GM23248 (cell line): ENCODE measurements around the gene MYRIP. TPM values are rescaled to one million over a fixed set of nuclear protein-coding genes. Genes with fewer than 3 reads are reported as not detected.

ENCODE experiments used
- DNase-seq: peaks from one replicate; pipeline ENCODE4 v3.0.0-alpha.2; 2015
- H2AFZ ChIP-seq: fragments of 200-600 bp; sonication (generic); 2 replicates; pipeline ENCODE4 v1.6.1; 2016; ENCODE audit warnings: antibody characterized with exemption
- H3F3A ChIP-seq: fragments of 200-600 bp; sonication (generic); 2 replicates; pipeline ENCODE4 v1.6.1; 2016; ENCODE audit warnings: mild to moderate bottlenecking, antibody characterized with exemption, mixed run types; ENCODE audit not compliant: insufficient read depth
- H3K27ac ChIP-seq: fragments of 200-600 bp; sonication (generic); 2 replicates; pipeline ENCODE4 v1.5.1; 2016; ENCODE audit warnings: mild to moderate bottlenecking
- H3K27me3 ChIP-seq: fragments of 200-600 bp; sonication (generic); replicated peaks from 2 replicates; pipeline ENCODE4 v1.6.1; 2016; ENCODE audit warnings: mild to moderate bottlenecking; ENCODE audit not compliant: insufficient read depth
- H3K36me3 ChIP-seq: fragments of 200-600 bp; sonication (generic); 2 replicates; pipeline ENCODE4 v1.6.1; 2016; ENCODE audit warnings: low read depth, mild to moderate bottlenecking
- H3K4me1 ChIP-seq: fragments of 200-600 bp; sonication (generic); 2 replicates; pipeline ENCODE4 v1.6.1; 2016; ENCODE audit warnings: mild to moderate bottlenecking; ENCODE audit not compliant: insufficient read depth
- H3K4me2 ChIP-seq: fragments of 200-600 bp; sonication (generic); one replicate; pipeline ENCODE4 v1.6.1; 2016; ENCODE audit warnings: mild to moderate bottlenecking; ENCODE audit not compliant: unreplicated experiment
- H3K4me3 ChIP-seq: fragments of 200-600 bp; sonication (generic); 2 replicates; pipeline ENCODE4 v1.5.1; 2016; ENCODE audit warnings: mild to moderate bottlenecking
- H3K79me2 ChIP-seq: fragments of 200-600 bp; sonication (generic); 2 replicates; pipeline ENCODE4 v1.6.1; 2016; ENCODE audit warnings: mild to moderate bottlenecking; ENCODE audit not compliant: insufficient read depth
- H3K9ac ChIP-seq: fragments of 200-600 bp; sonication (generic); 2 replicates; pipeline ENCODE4 v1.6.1; 2016; ENCODE audit warnings: mild to moderate bottlenecking
- H3K9me2 ChIP-seq: fragments of 200-600 bp; sonication (generic); 2 replicates; pipeline ENCODE4 v1.6.1; 2016; ENCODE audit warnings: mixed run types, mild to moderate bottlenecking, moderate library complexity; ENCODE audit not compliant: insufficient read depth
- H3K9me3 ChIP-seq: fragments of 200-600 bp; sonication (generic); one replicate; pipeline ENCODE4 v1.6.1; 2017; ENCODE audit warnings: low read depth
- H4K20me1 ChIP-seq: fragments of 200-600 bp; sonication (generic); 2 replicates; pipeline ENCODE4 v1.6.0; 2016; ENCODE audit not compliant: insufficient read depth
- EZH2 ChIP-seq: fragments of 200-600 bp; sonication (generic); IDR thresholded peaks from 2 replicates; pipeline ENCODE4 v1.6.1; 2018; ENCODE audit warnings: antibody characterized with exemption, mild to moderate bottlenecking; ENCODE audit not compliant: insufficient read depth, poor library complexity, severe bottlenecking
- EZH2phosphoT487 ChIP-seq: fragments of 200-600 bp; sonication (generic); IDR thresholded peaks from 2 replicates; pipeline ENCODE4 v1.6.1; 2018; ENCODE audit warnings: antibody characterized with exemption, moderate library complexity, mild to moderate bottlenecking, low read depth; ENCODE audit not compliant: insufficient read depth
- WGBS, 2 experiments: methylation state at CpG; one replicate each; pipeline ENCODE4 v1.1.6; 2015 to 2017; ENCODE audit warnings: low lambda C conversion rate in 2 of 2, low coverage in 1 of 2; ENCODE audit errors: missing lambda C conversion rate in 2 of 2; 5-methylcytosine and 5-hydroxymethylcytosine counted together
- in situ Hi-C: fragments of 300-500 bp; cut with MboI; formaldehyde crosslinking; loops from 2 replicates; pipeline ENCODE4 v1.15.0; 2020
- polyA plus RNA-seq: library from polyadenylated mRNA; unstranded; fragments of >200 nt; fragmentation: Nextera tagmentation; extraction: Ambion mirVana; gene quantifications from 2 replicates; pipeline ENCODE4 v1.2.1, GENCODE V29; 2016
- total RNA-seq: library from RNA; depleted of rRNA; stranded (reverse); fragments of >200 nt; shearing (Covaris generic); gene quantifications from 2 replicates; pipeline ENCODE4 v1.2.3, GENCODE V29; 2014

MYRIP gene
- total and polyA plus RNA-seq, 2 experiments from 2014 or later: 0.11 to 0.32 TPM

- no peaks in the 10 kb centered on the region for H3K27me3 ChIP-seq
- H3K36me3 ChIP-seq: no peaks in the 10 kb centered on the region
- TF ChIP-seq EZH2phosphoT487 (no peak), EZH2 (no peak)
- peaks cover 54% of the 10 kb centered on the region for H3K4me1 ChIP-seq
- no peaks in the 10 kb centered on the region for H3K9me3 ChIP-seq
- in situ Hi-C loops: no loop called here
- peak overlapping the region; percentile 74 for H3K27ac ChIP-seq
- no peaks in the 10 kb centered on the region for H4K20me1 ChIP-seq
- H3K9ac ChIP-seq: peak overlapping the region; percentile 19; the same call in 1 of the 2 replicates
- WGBS, 2 experiments: 26 to 31% methylated on average over 3 of the region's 3 CpGs
- H3F3A ChIP-seq: peaks cover 46% of the 10 kb centered on the region
- H3K4me3 ChIP-seq: no peak overlapping the region
- H3K9me2 ChIP-seq: no peaks in the 10 kb centered on the region
- H3K79me2 ChIP-seq: no peaks in the 10 kb centered on the region
- H3K4me2 ChIP-seq: peak overlapping the region; percentile 64
- peak overlapping the region; percentile 21; the same call in 1 of the 2 replicates for H2AFZ ChIP-seq
- peak; percentile 75 for DNase-seq
Measured at GRCh38 chr3:40054568-40055222, 245.3 kb downstream of the MYRIP start.

GRCh38 chr3:40055361-40055760 is 246.0 kb downstream of the MYRIP start:
- H4K20me1 ChIP-seq: no peaks in the 10 kb centered on the region
- peak; percentile 71 for DNase-seq
- H3K9me3 ChIP-seq: no peaks in the 10 kb centered on the region
- H3K4me3 ChIP-seq: no peak overlapping the region
- no peaks in the 10 kb centered on the region for H3K27me3 ChIP-seq
- peak overlapping the region; percentile 19; the same call in 1 of the 2 replicates for H3K9ac ChIP-seq
- no peaks in the 10 kb centered on the region for H3K79me2 ChIP-seq
- H3F3A ChIP-seq: peaks cover 46% of the 10 kb centered on the region
- in situ Hi-C loops: no loop called here
- peak overlapping the region; percentile 74 for H3K27ac ChIP-seq
- 38 to 79% methylated on average over 1 of the region's 1 CpG for WGBS, 2 experiments
- H3K4me1 ChIP-seq: peaks cover 54% of the 10 kb centered on the region
- no peaks in the 10 kb centered on the region for H3K9me2 ChIP-seq
- no peaks in the 10 kb centered on the region for H3K36me3 ChIP-seq
- no peak for TF ChIP-seq EZH2
- TF ChIP-seq EZH2phosphoT487: no peak
- no peak overlapping the region for H2AFZ ChIP-seq
- peak overlapping the region; percentile 64 for H3K4me2 ChIP-seq

- H3K27ac ChIP-seq: peak overlapping the region; percentile 74
- H3K79me2 ChIP-seq: no peaks in the 10 kb centered on the region
- no peak overlapping the region for H2AFZ ChIP-seq
- WGBS, 2 experiments: 60 to 65% methylated on average over 3 of the region's 3 CpGs
- no peaks in the 10 kb centered on the region for H4K20me1 ChIP-seq
- H3F3A ChIP-seq: peaks cover 46% of the 10 kb centered on the region
- H3K36me3 ChIP-seq: no peaks in the 10 kb centered on the region
- H3K9me2 ChIP-seq: no peaks in the 10 kb centered on the region
- H3K4me3 ChIP-seq: no peak overlapping the region
- in situ Hi-C loops: no loop called here
- H3K4me2 ChIP-seq: peak overlapping the region; percentile 64
- H3K9ac ChIP-seq: no peak overlapping the region
- peaks cover 54% of the 10 kb centered on the region for H3K4me1 ChIP-seq
- peak; percentile 35 for DNase-seq
- no peaks in the 10 kb centered on the region for H3K27me3 ChIP-seq
- no peak for TF ChIP-seq EZH2phosphoT487
- no peak for TF ChIP-seq EZH2
- H3K9me3 ChIP-seq: no peaks in the 10 kb centered on the region
Measured at GRCh38 chr3:40055956-40056355, 246.5 kb downstream of the MYRIP start.

GRCh38 chr3:40057077-40057476 is 247.7 kb downstream of the MYRIP start:
- H3K27ac ChIP-seq: peak overlapping the region; percentile 38
- no peak overlapping the region for H2AFZ ChIP-seq

More at GRCh38 chr3:40057077-40057476, 247.7 kb downstream of the MYRIP start:
- H3F3A ChIP-seq: peaks cover 46% of the 10 kb centered on the region
- peak; percentile 86 for DNase-seq
- H3K9ac ChIP-seq: peak overlapping the region; percentile 0; the same call in 1 of the 2 replicates
- in situ Hi-C loops: no loop called here
- H3K27me3 ChIP-seq: no peaks in the 10 kb centered on the region
- no peaks in the 10 kb centered on the region for H4K20me1 ChIP-seq
- H3K4me2 ChIP-seq: peak overlapping the region; percentile 39
- H3K9me3 ChIP-seq: no peaks in the 10 kb centered on the region
- H3K9me2 ChIP-seq: no peaks in the 10 kb centered on the region
- no peaks in the 10 kb centered on the region for H3K36me3 ChIP-seq
- 0 to 3% methylated on average over 2 of the region's 2 CpGs for WGBS, 2 experiments
- TF ChIP-seq EZH2phosphoT487 (no peak), EZH2 (no peak)
- H3K4me3 ChIP-seq: no peak overlapping the region
- peaks cover 54% of the 10 kb centered on the region for H3K4me1 ChIP-seq
- H3K79me2 ChIP-seq: no peaks in the 10 kb centered on the region
